K562 (cell line): ENCODE data around the gene SLITRK4. TPM values are rescaled to one million over a fixed set of nuclear protein-coding genes. Genes with fewer than 3 reads are reported as not detected.

Experiments used
- ATAC-seq: fragments of 200-7000 bp; cut with Tn5 transposase; 3 replicates; pipeline ENCODE4 v1.9.1; 2020; ENCODE audit warnings: moderate library complexity
- BruUV-seq: library from RNA; stranded (reverse); fragments of 400-500 nt; replicated peaks from 2 replicates; lab custom pipeline; 2021; lab: Mats Ljungman, UMichigan
- CTCF ChIA-PET: fragments of 300-600 bp; formaldehyde crosslinking; extraction: SDS; loops from one replicate; lab custom pipeline; 2021; ENCODE audit warnings: low intra/inter-chr PET ratio; lab: Yijun Ruan, JAX
- POLR2A ChIA-PET: fragments of 300-600, 350-650 bp; sonication (Branson Sonifier 250); formaldehyde crosslinking; extraction: SDS; loops from one replicate; lab custom pipeline; 2021; ENCODE audit warnings: antibody characterized with exemption, inconsistent platforms; lab: Yijun Ruan, JAX
- DNase-seq, 4 experiments: peaks; one replicate each; pipeline versions ENCODE4 v3.0.0 to v3.0.0-alpha.2; 2011 to 2018; ENCODE audit warnings: low spot score in 3 of 4, mixed read lengths in 3 of 4; ENCODE audit errors: extremely low read depth in 1 of 4
- FAIRE-seq: peaks from 2 replicates; lab custom pipeline; 2011; peaks lifted over from hg19 to GRCh38; lab: Jason Lieb, UNC
- H2AFZ ChIP-seq: 2 replicates; pipeline ENCODE4 v1.6.0; 2011; ENCODE audit warnings: low read depth, low read length, control low read depth, inconsistent platforms
- H3K27ac ChIP-seq: fragments of 200-600 bp; 3 replicates; pipeline ENCODE4 v1.8.0; 2011; ENCODE audit warnings: low read depth, mild to moderate bottlenecking, control low read depth, inconsistent platforms, low read length, moderate library complexity, mixed read lengths; ENCODE audit errors: extremely low read depth
- H3K27me3 ChIP-seq, 2 experiments: fragments of 300-600 bp in 1 of 2; 2 replicates in 1 of 2; 3 replicates in 1 of 2; pipeline versions ENCODE4 v1.6.0 to v1.8.0; 2011; ENCODE audit warnings: inconsistent platforms in 2 of 2, low read length in 2 of 2, mild to moderate bottlenecking in 1 of 2, mixed read lengths in 1 of 2, moderate library complexity in 1 of 2; ENCODE audit not compliant: control insufficient read depth in 2 of 2, insufficient read depth in 2 of 2
- H3K36me3 ChIP-seq: fragments of 300-600 bp; 3 replicates; pipeline ENCODE4 v1.8.0; 2011; ENCODE audit warnings: mild to moderate bottlenecking, low read length, inconsistent platforms; ENCODE audit not compliant: control insufficient read depth, insufficient read depth
- H3K4me1 ChIP-seq, 2 experiments: fragments of 200-600 bp in 1 of 2; replicated peaks in 1 of 2; 2 replicates in 1 of 2; 3 replicates in 1 of 2; pipeline versions ENCODE4 v1.5.1 to v1.8.0; 2011; ENCODE audit warnings: inconsistent platforms in 2 of 2, low read length in 2 of 2, mild to moderate bottlenecking in 1 of 2, mixed read lengths in 1 of 2, moderate library complexity in 1 of 2; ENCODE audit not compliant: control insufficient read depth in 2 of 2, insufficient read depth in 2 of 2
- H3K4me2 ChIP-seq: 2 replicates; pipeline ENCODE4 v1.6.1; 2011; ENCODE audit warnings: low read length, control low read depth, inconsistent platforms, mixed read lengths; ENCODE audit not compliant: insufficient read depth
- H3K4me3 ChIP-seq: fragments of 200-600 bp; sonication (generic), shearing (Covaris generic); 2 replicates; pipeline ENCODE4 v1.5.1; 2016; ENCODE audit warnings: control low read depth, inconsistent platforms
- H3K79me2 ChIP-seq: fragments of 200-600 bp; 3 replicates; pipeline ENCODE4 v1.8.0; 2011; ENCODE audit warnings: low read length, inconsistent platforms; ENCODE audit not compliant: control insufficient read depth, insufficient read depth
- H3K9ac ChIP-seq, 2 experiments: 2 replicates each; pipeline versions ENCODE4 v1.6.0 to v1.6.1; 2011; ENCODE audit warnings: low read depth in 2 of 2, low read length in 2 of 2, control low read depth in 1 of 2, inconsistent platforms in 1 of 2, mild to moderate bottlenecking in 1 of 2, mixed read lengths in 1 of 2; ENCODE audit not compliant: insufficient read depth in 1 of 2
- H3K9me1 ChIP-seq: one replicate; pipeline ENCODE4 v1.6.0; 2011; ENCODE audit warnings: inconsistent platforms, mild to moderate bottlenecking, low read length, moderate library complexity; ENCODE audit not compliant: control insufficient read depth, insufficient read depth
- H3K9me3 ChIP-seq: replicated peaks from 2 replicates; pipeline ENCODE4 v1.5.1; 2011; ENCODE audit warnings: low read depth, low read length, inconsistent platforms; ENCODE audit not compliant: control insufficient read depth, insufficient read depth
- H4K20me1 ChIP-seq: replicated peaks from 2 replicates; pipeline ENCODE4 v1.6.1; 2011; ENCODE audit warnings: low read length, inconsistent platforms, mixed read lengths; ENCODE audit not compliant: control insufficient read depth, insufficient read depth
- DIDO1 ChIP-seq: fragments of 450-650 bp; IDR thresholded peaks from 2 replicates; pipeline ENCODE4 v1.6.1; 2016; ENCODE audit warnings: low read depth, missing biosample characterization, missing genetic modification characterization
- ETS1 ChIP-seq: conservative IDR thresholded peaks from 2 replicates; pipeline ENCODE4 v1.6.1; 2011; ENCODE audit warnings: low read depth, mild to moderate bottlenecking, low read length; ENCODE audit not compliant: control insufficient read depth
- USF1 ChIP-seq: sonication (generic); formaldehyde crosslinking; IDR thresholded peaks from 2 replicates; pipeline ENCODE4 v1.9.0; 2022; ENCODE audit warnings: mild to moderate bottlenecking, missing genetic modification reagents
- ZFP91 ChIP-seq: sonication (generic); formaldehyde crosslinking; IDR thresholded peaks from 2 replicates; pipeline ENCODE4 v1.8.0; 2022; ENCODE audit warnings: mild to moderate bottlenecking, missing genetic modification reagents
- ZNF507 ChIP-seq: conservative IDR thresholded peaks from 2 replicates; pipeline ENCODE4 v1.6.1; 2017; ENCODE audit warnings: missing genetic modification characterization, missing compliant biosample characterization
- WGBS: fragments of 100-300 bp; shearing (Covaris generic); methylation state at CpG from one replicate; pipeline ENCODE4 v1.1.6; 2016; ENCODE audit warnings: low coverage, mixed read lengths; ENCODE audit not compliant: insufficient coverage; ENCODE audit errors: missing lambda C conversion rate; 5-methylcytosine and 5-hydroxymethylcytosine counted together
- in situ Hi-C: fragments of 300-500 bp; cut with MboI; formaldehyde crosslinking; loops from 4 replicates; pipeline ENCODE4 v1.15.0; 2018; ENCODE audit warnings: inconsistent platforms, mixed read lengths
- intact Hi-C: fragments of 100-400 bp; cut with micrococcal nuclease; formaldehyde crosslinking; loops from 2 replicates; pipeline ENCODE4 v1.14.2; 2022
- polyA plus RNA-seq, 8 experiments: library from polyadenylated mRNA; depleted of rRNA in 4 of 8; stranded (reverse) in 5 of 8; unstranded in 3 of 8; fragments of >200 nt; fragmentation: Nextera tagmentation in 2 of 8; fragmentation: Illumina TruSeq in 1 of 8; extraction: Ambion mirVana in 2 of 8; extraction: Trizol in 1 of 8; gene quantifications; 2 replicates each; pipeline versions ENCODE4 v1.2.1 to v1.2.3, GENCODE V29; 2011 to 2014; ENCODE audit warnings: inconsistent platforms in 1 of 8, missing spikeins in 1 of 8
- total RNA-seq, 7 experiments: library from RNA; depleted of rRNA in 6 of 7; stranded (reverse); fragments of >200 nt in 6 of 7; fragmentation: Illumina TruSeq in 2 of 7; extraction: Trizol in 2 of 7; gene quantifications; 2 replicates each; pipeline versions ENCODE4 v1.2.1 to v1.2.3, GENCODE V29; 2011 to 2021; ENCODE audit warnings: low replicate concordance in 1 of 7

The SLITRK4 gene
- total and polyA plus RNA-seq, 9 of the 15 experiments (the other 6 are each of a cell fraction or from before 2014, with no cell fraction given): not detected

GRCh38 chrX:143581240-143581639 is 54.7 kb downstream of the SLITRK4 start:
- Histone ChIP-seq H3K4me3 (no peak overlapping the region), H3K4me1 (no peaks in the 10 kb centered on the region), H3K27ac (no peak overlapping the region), H3K4me2 (no peak overlapping the region), H4K20me1 (no peaks in the 10 kb centered on the region), H3K27me3 (no peaks in the 10 kb centered on the region), H3K9ac (no peak overlapping the region), H3K9me3 (no peaks in the 10 kb centered on the region), H2AFZ (no peak overlapping the region), H3K79me2 (no peaks in the 10 kb centered on the region), H3K36me3 (no peaks in the 10 kb centered on the region), H3K9me1 (no peaks in the 10 kb centered on the region)
- CTCF ChIA-PET: no interaction called here
- in situ Hi-C loops: no loop called here
- ATAC-seq: no peak
- POLR2A ChIA-PET: no interaction called here
- no TSS peak for BruUV-seq
- no peak for FAIRE-seq
- WGBS: 0% methylated on average over 2 of the region's 2 CpGs
- intact Hi-C loops: no loop called here
- DNase-seq: no peak
- no peak for TF ChIP-seq ZNF507 (tag)
- no peak for TF ChIP-seq USF1 (CRISPR knock-in tag)
- TF ChIP-seq ZFP91 (CRISPR knock-in tag): no peak
- no peak for TF ChIP-seq DIDO1
- no peak for TF ChIP-seq ETS1
